K562 (cell line): Measurements from ENCODE around the gene ITGA3. TPM values are rescaled to one million over a fixed set of nuclear protein-coding genes. Genes with fewer than 3 reads are reported as not detected.

ENCODE experiments used
- ATAC-seq: fragments of 200-7000 bp; cut with Tn5 transposase; 3 replicates; pipeline ENCODE4 v1.9.1; 2020; ENCODE audit warnings: moderate library complexity
- BruUV-seq: library from RNA; stranded (reverse); fragments of 400-500 nt; replicated peaks from 2 replicates; lab custom pipeline; 2021; lab: Mats Ljungman, UMichigan
- CTCF ChIA-PET: fragments of 300-600 bp; formaldehyde crosslinking; extraction: SDS; loops from one replicate; lab custom pipeline; 2021; ENCODE audit warnings: low intra/inter-chr PET ratio; lab: Yijun Ruan, JAX
- POLR2A ChIA-PET: fragments of 300-600, 350-650 bp; sonication (Branson Sonifier 250); formaldehyde crosslinking; extraction: SDS; loops from one replicate; lab custom pipeline; 2021; ENCODE audit warnings: antibody characterized with exemption, inconsistent platforms; lab: Yijun Ruan, JAX
- DNase-seq, 4 experiments: peaks; one replicate each; pipeline versions ENCODE4 v3.0.0 to v3.0.0-alpha.2; 2011 to 2018; ENCODE audit warnings: low spot score in 3 of 4, mixed read lengths in 3 of 4; ENCODE audit errors: extremely low read depth in 1 of 4
- FAIRE-seq: peaks from 2 replicates; lab custom pipeline; 2011; peaks lifted over from hg19 to GRCh38; lab: Jason Lieb, UNC
- H2AFZ ChIP-seq: 2 replicates; pipeline ENCODE4 v1.6.0; 2011; ENCODE audit warnings: low read depth, low read length, control low read depth, inconsistent platforms
- H3K27ac ChIP-seq: fragments of 200-600 bp; 3 replicates; pipeline ENCODE4 v1.8.0; 2011; ENCODE audit warnings: low read depth, mild to moderate bottlenecking, control low read depth, inconsistent platforms, low read length, moderate library complexity, mixed read lengths; ENCODE audit errors: extremely low read depth
- H3K27me3 ChIP-seq, 2 experiments: fragments of 300-600 bp in 1 of 2; 2 replicates in 1 of 2; 3 replicates in 1 of 2; pipeline versions ENCODE4 v1.6.0 to v1.8.0; 2011; ENCODE audit warnings: inconsistent platforms in 2 of 2, low read length in 2 of 2, mild to moderate bottlenecking in 1 of 2, mixed read lengths in 1 of 2, moderate library complexity in 1 of 2; ENCODE audit not compliant: control insufficient read depth in 2 of 2, insufficient read depth in 2 of 2
- H3K36me3 ChIP-seq: fragments of 300-600 bp; 3 replicates; pipeline ENCODE4 v1.8.0; 2011; ENCODE audit warnings: mild to moderate bottlenecking, low read length, inconsistent platforms; ENCODE audit not compliant: control insufficient read depth, insufficient read depth
- H3K4me1 ChIP-seq, 2 experiments: fragments of 200-600 bp in 1 of 2; replicated peaks in 1 of 2; 2 replicates in 1 of 2; 3 replicates in 1 of 2; pipeline versions ENCODE4 v1.5.1 to v1.8.0; 2011; ENCODE audit warnings: inconsistent platforms in 2 of 2, low read length in 2 of 2, mild to moderate bottlenecking in 1 of 2, mixed read lengths in 1 of 2, moderate library complexity in 1 of 2; ENCODE audit not compliant: control insufficient read depth in 2 of 2, insufficient read depth in 2 of 2
- H3K4me2 ChIP-seq: 2 replicates; pipeline ENCODE4 v1.6.1; 2011; ENCODE audit warnings: low read length, control low read depth, inconsistent platforms, mixed read lengths; ENCODE audit not compliant: insufficient read depth
- H3K4me3 ChIP-seq: fragments of 200-600 bp; sonication (generic), shearing (Covaris generic); 2 replicates; pipeline ENCODE4 v1.5.1; 2016; ENCODE audit warnings: control low read depth, inconsistent platforms
- H3K79me2 ChIP-seq: fragments of 200-600 bp; 3 replicates; pipeline ENCODE4 v1.8.0; 2011; ENCODE audit warnings: low read length, inconsistent platforms; ENCODE audit not compliant: control insufficient read depth, insufficient read depth
- H3K9ac ChIP-seq, 2 experiments: 2 replicates each; pipeline versions ENCODE4 v1.6.0 to v1.6.1; 2011; ENCODE audit warnings: low read depth in 2 of 2, low read length in 2 of 2, control low read depth in 1 of 2, inconsistent platforms in 1 of 2, mild to moderate bottlenecking in 1 of 2, mixed read lengths in 1 of 2; ENCODE audit not compliant: insufficient read depth in 1 of 2
- H3K9me1 ChIP-seq: one replicate; pipeline ENCODE4 v1.6.0; 2011; ENCODE audit warnings: inconsistent platforms, mild to moderate bottlenecking, low read length, moderate library complexity; ENCODE audit not compliant: control insufficient read depth, insufficient read depth
- H3K9me3 ChIP-seq: replicated peaks from 2 replicates; pipeline ENCODE4 v1.5.1; 2011; ENCODE audit warnings: low read depth, low read length, inconsistent platforms; ENCODE audit not compliant: control insufficient read depth, insufficient read depth
- H4K20me1 ChIP-seq: replicated peaks from 2 replicates; pipeline ENCODE4 v1.6.1; 2011; ENCODE audit warnings: low read length, inconsistent platforms, mixed read lengths; ENCODE audit not compliant: control insufficient read depth, insufficient read depth
- ARID2 ChIP-seq: fragments of 450-650 bp; IDR thresholded peaks from 2 replicates; pipeline ENCODE4 v1.6.1; 2017; ENCODE audit warnings: antibody characterized with exemption, mild to moderate bottlenecking
- BHLHE40 ChIP-seq: IDR thresholded peaks from 2 replicates; pipeline ENCODE4 v1.6.1; 2011; ENCODE audit warnings: low read length, improper control_type of control experiment
- CBX1 ChIP-seq: sonication (generic); IDR thresholded peaks from 2 replicates; pipeline ENCODE4 v1.6.1; 2016; ENCODE audit warnings: antibody characterized with exemption, low read depth, mild to moderate bottlenecking
- DPF2 ChIP-seq: fragments of 450-650 bp; IDR thresholded peaks from 2 replicates; pipeline ENCODE4 v1.6.1; 2016
- MEIS2 ChIP-seq: fragments of 450-650 bp; IDR thresholded peaks from 2 replicates; pipeline ENCODE4 v1.6.1; 2014; ENCODE audit warnings: mild to moderate bottlenecking; ENCODE audit not compliant: partially characterized antibody
- OTX1 ChIP-seq: fragments of 450-650 bp; formaldehyde crosslinking; IDR thresholded peaks from 2 replicates; pipeline ENCODE4 v1.4.0; 2022; ENCODE audit warnings: mild to moderate bottlenecking
- POU5F1 ChIP-seq: fragments of 150-350 bp; IDR thresholded peaks from 2 replicates; pipeline ENCODE4 v1.6.1; 2014; ENCODE audit warnings: borderline replicate concordance, low read length, low read depth, mild to moderate bottlenecking; ENCODE audit not compliant: partially characterized antibody
- PURB ChIP-seq: sonication (generic); formaldehyde crosslinking; IDR thresholded peaks from 2 replicates; pipeline ENCODE4 v1.9.0; 2021; ENCODE audit warnings: low read depth, mild to moderate bottlenecking, missing genetic modification reagents
- TCF3 ChIP-seq: sonication (generic); formaldehyde crosslinking; IDR thresholded peaks from 2 replicates; pipeline ENCODE4 v1.4.0; 2020; ENCODE audit warnings: mild to moderate bottlenecking, missing genetic modification reagents
- ZNF212 ChIP-seq: fragments of 450-650 bp; formaldehyde crosslinking; IDR thresholded peaks from 2 replicates; pipeline ENCODE4 v1.4.0; 2020; ENCODE audit warnings: mild to moderate bottlenecking
- ZNF695 ChIP-seq: fragments of 450-650 bp; formaldehyde crosslinking; IDR thresholded peaks from 2 replicates; pipeline ENCODE4 v1.4.0; 2020; ENCODE audit warnings: mild to moderate bottlenecking, moderate library complexity
- ZNF766 ChIP-seq: fragments of 200-800 bp; sonication (Bioruptor generic); conservative IDR thresholded peaks from 2 replicates; pipeline ENCODE4 v1.6.1; 2016; ENCODE audit warnings: missing genetic modification characterization, missing compliant biosample characterization
- WGBS: fragments of 100-300 bp; shearing (Covaris generic); methylation state at CpG from one replicate; pipeline ENCODE4 v1.1.6; 2016; ENCODE audit warnings: low coverage, mixed read lengths; ENCODE audit not compliant: insufficient coverage; ENCODE audit errors: missing lambda C conversion rate; 5-methylcytosine and 5-hydroxymethylcytosine counted together
- in situ Hi-C: fragments of 300-500 bp; cut with MboI; formaldehyde crosslinking; loops from 4 replicates; pipeline ENCODE4 v1.15.0; 2018; ENCODE audit warnings: inconsistent platforms, mixed read lengths
- intact Hi-C: fragments of 100-400 bp; cut with micrococcal nuclease; formaldehyde crosslinking; loops from 2 replicates; pipeline ENCODE4 v1.14.2; 2022
- polyA plus RNA-seq, 8 experiments: library from polyadenylated mRNA; depleted of rRNA in 4 of 8; stranded (reverse) in 5 of 8; unstranded in 3 of 8; fragments of >200 nt; fragmentation: Nextera tagmentation in 2 of 8; fragmentation: Illumina TruSeq in 1 of 8; extraction: Ambion mirVana in 2 of 8; extraction: Trizol in 1 of 8; gene quantifications; 2 replicates each; pipeline versions ENCODE4 v1.2.1 to v1.2.3, GENCODE V29; 2011 to 2014; ENCODE audit warnings: inconsistent platforms in 1 of 8, missing spikeins in 1 of 8
- total RNA-seq, 7 experiments: library from RNA; depleted of rRNA in 6 of 7; stranded (reverse); fragments of >200 nt in 6 of 7; fragmentation: Illumina TruSeq in 2 of 7; extraction: Trizol in 2 of 7; gene quantifications; 2 replicates each; pipeline versions ENCODE4 v1.2.1 to v1.2.3, GENCODE V29; 2011 to 2021; ENCODE audit warnings: low replicate concordance in 1 of 7
- TF ChIP-seq, protein P1 (sequence below): sonication (generic); formaldehyde crosslinking; IDR thresholded peaks from 2 replicates; pipeline ENCODE4 v1.8.0; 2022; ENCODE audit warnings: missing genetic modification reagents, mild to moderate bottlenecking, borderline replicate concordance
- TF ChIP-seq, protein P2 (sequence below): fragments of 450-650 bp; formaldehyde crosslinking; IDR thresholded peaks from 2 replicates; pipeline ENCODE4 v1.4.0; 2020; ENCODE audit warnings: mild to moderate bottlenecking, mixed read lengths
- TF ChIP-seq, protein P3 (sequence below): IDR thresholded peaks from 3 replicates; pipeline ENCODE4 v1.6.1; 2011; ENCODE audit warnings: borderline replicate concordance, mild to moderate bottlenecking, moderate library complexity; ENCODE audit not compliant: insufficient read length; ENCODE audit errors: extremely low read depth
- TF ChIP-seq, protein P4 (sequence below): fragments of 250-450 bp; sonication (Bioruptor Pico); IDR thresholded peaks from 2 replicates; pipeline ENCODE4 v1.4.0; 2020; ENCODE audit warnings: mild to moderate bottlenecking, moderate library complexity, borderline replicate concordance

The ITGA3 gene
- total and polyA plus RNA-seq, 9 of the 15 experiments (the other 6 are each of a cell fraction or from before 2014, with no cell fraction given) = 0.03 to 0.75 (median 0.14) TPM; not detected in 2

DNA sequence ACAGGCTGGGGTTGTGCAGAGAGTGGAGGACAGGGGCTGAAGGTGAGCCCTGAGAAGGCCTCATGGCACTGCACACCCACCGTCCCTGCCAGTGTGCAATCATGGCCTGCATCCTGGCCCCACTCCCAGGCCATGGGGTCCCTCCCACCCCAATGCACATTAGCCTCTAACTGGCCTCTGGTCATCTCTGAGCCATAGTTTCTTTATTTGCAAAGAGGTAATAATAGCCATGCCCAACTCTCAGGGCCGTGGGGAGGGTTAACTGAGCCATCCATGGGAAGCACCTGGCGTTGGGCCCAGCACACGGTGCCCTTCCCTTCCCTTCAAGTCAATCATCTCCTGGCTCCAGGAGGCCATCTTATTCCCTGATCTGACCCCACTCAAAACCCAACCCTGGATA is 10.8 kb upstream of the ITGA3 start:
- H3K79me2 ChIP-seq = no peaks in the 10 kb centered on the region
- intact Hi-C loops (no loop called here), in situ Hi-C loops (no loop called here)
- no peak overlapping the region for H3K4me3 ChIP-seq
- DNase-seq (no peak), ATAC-seq (no peak), FAIRE-seq (no peak)
- no peak overlapping the region for H3K4me2 ChIP-seq
- WGBS = 3% methylated on average over 4 of the region's 4 CpGs
- H3K4me1 ChIP-seq = no peaks in the 10 kb centered on the region
- H4K20me1 ChIP-seq = no peaks in the 10 kb centered on the region; the same call in 1 of the 2 replicates
- H3K27ac ChIP-seq = no peak overlapping the region
- CTCF ChIA-PET = no interaction called here
- BruUV-seq = no TSS peak
- no peaks in the 10 kb centered on the region for H3K9me3 ChIP-seq
- no peaks in the 10 kb centered on the region for H3K9me1 ChIP-seq
- POLR2A ChIA-PET = no interaction called here
- H3K27me3 ChIP-seq = peaks cover 0 to 28% of the 10 kb centered on the region in 2 experiments; a peak in 2 of 5 replicates
- no peak overlapping the region for H2AFZ ChIP-seq
- H3K36me3 ChIP-seq = no peaks in the 10 kb centered on the region
- H3K9ac ChIP-seq = no peak overlapping the region
- TF ChIP-seq, protein P1, sequence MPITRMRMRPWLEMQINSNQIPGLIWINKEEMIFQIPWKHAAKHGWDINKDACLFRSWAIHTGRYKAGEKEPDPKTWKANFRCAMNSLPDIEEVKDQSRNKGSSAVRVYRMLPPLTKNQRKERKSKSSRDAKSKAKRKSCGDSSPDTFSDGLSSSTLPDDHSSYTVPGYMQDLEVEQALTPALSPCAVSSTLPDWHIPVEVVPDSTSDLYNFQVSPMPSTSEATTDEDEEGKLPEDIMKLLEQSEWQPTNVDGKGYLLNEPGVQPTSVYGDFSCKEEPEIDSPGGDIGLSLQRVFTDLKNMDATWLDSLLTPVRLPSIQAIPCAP (CRISPR knock-in tag) = no peak
- TF ChIP-seq ARID2 = no peak
- no peak for TF ChIP-seq OTX1 (CRISPR knock-in tag)
- no peak for TF ChIP-seq PURB (CRISPR knock-in tag)
- no peak for TF ChIP-seq DPF2
- TF ChIP-seq, protein P2, sequence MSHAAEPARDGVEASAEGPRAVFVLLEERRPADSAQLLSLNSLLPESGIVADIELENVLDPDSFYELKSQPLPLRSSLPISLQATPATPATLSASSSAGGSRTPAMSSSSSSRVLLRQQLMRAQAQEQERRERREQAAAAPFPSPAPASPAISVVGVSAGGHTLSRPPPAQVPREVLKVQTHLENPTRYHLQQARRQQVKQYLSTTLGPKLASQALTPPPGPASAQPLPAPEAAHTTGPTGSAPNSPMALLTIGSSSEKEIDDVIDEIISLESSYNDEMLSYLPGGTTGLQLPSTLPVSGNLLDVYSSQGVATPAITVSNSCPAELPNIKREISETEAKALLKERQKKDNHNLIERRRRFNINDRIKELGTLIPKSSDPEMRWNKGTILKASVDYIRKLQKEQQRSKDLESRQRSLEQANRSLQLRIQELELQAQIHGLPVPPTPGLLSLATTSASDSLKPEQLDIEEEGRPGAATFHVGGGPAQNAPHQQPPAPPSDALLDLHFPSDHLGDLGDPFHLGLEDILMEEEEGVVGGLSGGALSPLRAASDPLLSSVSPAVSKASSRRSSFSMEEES (CRISPR knock-in tag) = no peak
- TF ChIP-seq ZNF212 (CRISPR knock-in tag) = no peak
- TF ChIP-seq, protein P3, sequence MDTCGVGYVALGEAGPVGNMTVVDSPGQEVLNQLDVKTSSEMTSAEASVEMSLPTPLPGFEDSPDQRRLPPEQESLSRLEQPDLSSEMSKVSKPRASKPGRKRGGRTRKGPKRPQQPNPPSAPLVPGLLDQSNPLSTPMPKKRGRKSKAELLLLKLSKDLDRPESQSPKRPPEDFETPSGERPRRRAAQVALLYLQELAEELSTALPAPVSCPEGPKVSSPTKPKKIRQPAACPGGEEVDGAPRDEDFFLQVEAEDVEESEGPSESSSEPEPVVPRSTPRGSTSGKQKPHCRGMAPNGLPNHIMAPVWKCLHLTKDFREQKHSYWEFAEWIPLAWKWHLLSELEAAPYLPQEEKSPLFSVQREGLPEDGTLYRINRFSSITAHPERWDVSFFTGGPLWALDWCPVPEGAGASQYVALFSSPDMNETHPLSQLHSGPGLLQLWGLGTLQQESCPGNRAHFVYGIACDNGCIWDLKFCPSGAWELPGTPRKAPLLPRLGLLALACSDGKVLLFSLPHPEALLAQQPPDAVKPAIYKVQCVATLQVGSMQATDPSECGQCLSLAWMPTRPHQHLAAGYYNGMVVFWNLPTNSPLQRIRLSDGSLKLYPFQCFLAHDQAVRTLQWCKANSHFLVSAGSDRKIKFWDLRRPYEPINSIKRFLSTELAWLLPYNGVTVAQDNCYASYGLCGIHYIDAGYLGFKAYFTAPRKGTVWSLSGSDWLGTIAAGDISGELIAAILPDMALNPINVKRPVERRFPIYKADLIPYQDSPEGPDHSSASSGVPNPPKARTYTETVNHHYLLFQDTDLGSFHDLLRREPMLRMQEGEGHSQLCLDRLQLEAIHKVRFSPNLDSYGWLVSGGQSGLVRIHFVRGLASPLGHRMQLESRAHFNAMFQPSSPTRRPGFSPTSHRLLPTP = no peak
- TF ChIP-seq TCF3 (CRISPR knock-in tag) = no peak
- TF ChIP-seq ZNF766 (CRISPR knock-in tag) = no peak
- TF ChIP-seq POU5F1 = no peak
- TF ChIP-seq MEIS2 = no peak
- no peak for TF ChIP-seq ZNF695 (CRISPR knock-in tag)
- TF ChIP-seq, protein P4, sequence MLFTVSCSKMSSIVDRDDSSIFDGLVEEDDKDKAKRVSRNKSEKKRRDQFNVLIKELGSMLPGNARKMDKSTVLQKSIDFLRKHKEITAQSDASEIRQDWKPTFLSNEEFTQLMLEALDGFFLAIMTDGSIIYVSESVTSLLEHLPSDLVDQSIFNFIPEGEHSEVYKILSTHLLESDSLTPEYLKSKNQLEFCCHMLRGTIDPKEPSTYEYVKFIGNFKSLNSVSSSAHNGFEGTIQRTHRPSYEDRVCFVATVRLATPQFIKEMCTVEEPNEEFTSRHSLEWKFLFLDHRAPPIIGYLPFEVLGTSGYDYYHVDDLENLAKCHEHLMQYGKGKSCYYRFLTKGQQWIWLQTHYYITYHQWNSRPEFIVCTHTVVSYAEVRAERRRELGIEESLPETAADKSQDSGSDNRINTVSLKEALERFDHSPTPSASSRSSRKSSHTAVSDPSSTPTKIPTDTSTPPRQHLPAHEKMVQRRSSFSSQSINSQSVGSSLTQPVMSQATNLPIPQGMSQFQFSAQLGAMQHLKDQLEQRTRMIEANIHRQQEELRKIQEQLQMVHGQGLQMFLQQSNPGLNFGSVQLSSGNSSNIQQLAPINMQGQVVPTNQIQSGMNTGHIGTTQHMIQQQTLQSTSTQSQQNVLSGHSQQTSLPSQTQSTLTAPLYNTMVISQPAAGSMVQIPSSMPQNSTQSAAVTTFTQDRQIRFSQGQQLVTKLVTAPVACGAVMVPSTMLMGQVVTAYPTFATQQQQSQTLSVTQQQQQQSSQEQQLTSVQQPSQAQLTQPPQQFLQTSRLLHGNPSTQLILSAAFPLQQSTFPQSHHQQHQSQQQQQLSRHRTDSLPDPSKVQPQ = no peak
- no peak for TF ChIP-seq BHLHE40
- no peak for TF ChIP-seq CBX1
